HepG2 (cell line): ENCODE measurements around the gene TPX2. TPM values are rescaled to one million over a fixed set of nuclear protein-coding genes. Genes with fewer than 3 reads are reported as not detected.

Experiments used
- ARNT2 ChIP-seq: sonication (generic); formaldehyde crosslinking; IDR thresholded peaks from 2 replicates; pipeline ENCODE4 v1.8.0; 2022; ENCODE audit warnings: mild to moderate bottlenecking, low read depth, missing genetic modification reagents, moderate library complexity
- ASH2L ChIP-seq: fragments of 300-600, 200-600 bp; sonication (generic); IDR thresholded peaks from 2 replicates; pipeline ENCODE4 v1.7.0; 2017; ENCODE audit warnings: low read depth, mild to moderate bottlenecking, moderate library complexity, mixed read lengths, low read length; ENCODE audit not compliant: insufficient read length
- CENPT ChIP-seq: sonication (generic); formaldehyde crosslinking; IDR thresholded peaks from 2 replicates; pipeline ENCODE4 v1.8.0; 2022; ENCODE audit warnings: low read depth, mild to moderate bottlenecking, moderate library complexity, missing genetic modification reagents
- FOXP1 ChIP-seq, 2 experiments: fragments of 450-650 bp in 1 of 2; IDR thresholded peaks; 2 replicates each; pipeline ENCODE4 v1.6.1; 2017 to 2018; ENCODE audit warnings: antibody characterized with exemption in 1 of 2
- GTF3A ChIP-seq: sonication (generic); formaldehyde crosslinking; conservative IDR thresholded peaks from 2 replicates; pipeline ENCODE4 v1.4.0; 2020; ENCODE audit warnings: mild to moderate bottlenecking, missing genetic modification reagents
- HNRNPL ChIP-seq: fragments of 200-400 bp; formaldehyde crosslinking; IDR thresholded peaks from 2 replicates; pipeline ENCODE4 v1.6.1; 2017; ENCODE audit warnings: mild to moderate bottlenecking, low read depth, low read length
- HOXA3 ChIP-seq: sonication (generic); formaldehyde crosslinking; IDR thresholded peaks from 2 replicates; pipeline ENCODE4 v1.5.0; 2020; ENCODE audit warnings: missing genetic modification reagents
- HOXA9 ChIP-seq: sonication (generic); formaldehyde crosslinking; IDR thresholded peaks from 2 replicates; pipeline ENCODE4 v1.8.1; 2022; ENCODE audit warnings: missing genetic modification reagents, mild to moderate bottlenecking, moderate library complexity, borderline replicate concordance
- PBX2 ChIP-seq: IDR thresholded peaks from 2 replicates; pipeline ENCODE4 v1.6.1; 2016; ENCODE audit warnings: control low read depth
- RORA ChIP-seq: sonication (generic); formaldehyde crosslinking; IDR thresholded peaks from 2 replicates; pipeline ENCODE4 v1.5.0; 2020; ENCODE audit warnings: mild to moderate bottlenecking, missing genetic modification reagents, moderate library complexity
- ZFP90 ChIP-seq: sonication (generic); formaldehyde crosslinking; IDR thresholded peaks from 2 replicates; pipeline ENCODE4 v1.8.0; 2022; ENCODE audit warnings: missing genetic modification reagents, mild to moderate bottlenecking, inconsistent platforms, borderline replicate concordance
- ZNF234 ChIP-seq: sonication (generic); formaldehyde crosslinking; conservative IDR thresholded peaks from 2 replicates; pipeline ENCODE4 v1.5.1; 2020; ENCODE audit warnings: mild to moderate bottlenecking, missing genetic modification reagents
- ZNF34 ChIP-seq: sonication (generic); formaldehyde crosslinking; IDR thresholded peaks from 2 replicates; pipeline ENCODE4 v1.4.0; 2020; ENCODE audit warnings: mild to moderate bottlenecking, missing genetic modification reagents, borderline replicate concordance
- ZNF362 ChIP-seq: sonication (generic); formaldehyde crosslinking; IDR thresholded peaks from 2 replicates; pipeline ENCODE4 v1.4.0; 2020; ENCODE audit warnings: missing genetic modification reagents, mild to moderate bottlenecking, borderline replicate concordance
- ZNF382 ChIP-seq: sonication (generic); formaldehyde crosslinking; IDR thresholded peaks from 2 replicates; pipeline ENCODE4 v1.5.0; 2020; ENCODE audit warnings: missing genetic modification reagents, mild to moderate bottlenecking, borderline replicate concordance
- ZNF878 ChIP-seq: sonication (generic); formaldehyde crosslinking; IDR thresholded peaks from 2 replicates; pipeline ENCODE4 v1.8.1; 2023; ENCODE audit warnings: mild to moderate bottlenecking, missing genetic modification reagents, moderate library complexity
- ZNF883 ChIP-seq: sonication (generic); formaldehyde crosslinking; IDR thresholded peaks from 2 replicates; pipeline ENCODE4 v1.5.1; 2020; ENCODE audit warnings: mild to moderate bottlenecking, missing genetic modification reagents; ENCODE audit errors: not compliant biosample characterization
- ZNF891 ChIP-seq: sonication (generic); formaldehyde crosslinking; IDR thresholded peaks from 2 replicates; pipeline ENCODE4 v1.5.0; 2020; ENCODE audit warnings: mild to moderate bottlenecking, missing genetic modification reagents
- ZSCAN20 ChIP-seq: sonication (generic); formaldehyde crosslinking; IDR thresholded peaks from 2 replicates; pipeline ENCODE4 v1.4.0; 2020; ENCODE audit warnings: missing genetic modification reagents, mild to moderate bottlenecking, borderline replicate concordance
- ZSCAN25 ChIP-seq: sonication (generic); formaldehyde crosslinking; IDR thresholded peaks from 2 replicates; pipeline ENCODE4 v1.8.0; 2022; ENCODE audit warnings: mild to moderate bottlenecking, missing genetic modification reagents
- polyA plus RNA-seq, 8 experiments: library from polyadenylated mRNA; depleted of rRNA in 3 of 8; stranded (reverse) in 7 of 8; unstranded in 1 of 8; fragments of >200 nt; fragmentation: Illumina TruSeq in 4 of 8; extraction: Trizol in 4 of 8; gene quantifications; 2 replicates each; pipeline versions ENCODE4 v1.2.1 to v1.2.3, GENCODE V29; 2011 to 2016; ENCODE audit warnings: low read depth in 4 of 8, missing spikeins in 1 of 8, mixed read lengths in 1 of 8; ENCODE audit not compliant: insufficient read depth in 1 of 8
- total RNA-seq, 5 experiments: library from RNA; depleted of rRNA; stranded (reverse); fragments of >200 nt; fragmentation: Illumina TruSeq; extraction: Trizol; gene quantifications; 2 replicates each; pipeline ENCODE4 v1.2.3, GENCODE V29; 2016; ENCODE audit warnings: low read depth in 1 of 5
- TF ChIP-seq, protein P1 (sequence below): sonication (generic); formaldehyde crosslinking; IDR thresholded peaks from 2 replicates; pipeline ENCODE4 v1.8.1; 2023; ENCODE audit warnings: missing genetic modification reagents, mild to moderate bottlenecking, borderline replicate concordance
- TF ChIP-seq, protein P2 (sequence below): sonication (generic); formaldehyde crosslinking; conservative IDR thresholded peaks from 2 replicates; pipeline ENCODE4 v1.4.0; 2020; ENCODE audit warnings: missing genetic modification reagents
- TF ChIP-seq, protein P3 (sequence below): sonication (generic); formaldehyde crosslinking; IDR thresholded peaks from 2 replicates; pipeline ENCODE4 v1.8.0; 2022; ENCODE audit warnings: mild to moderate bottlenecking, missing genetic modification reagents; ENCODE audit not compliant: insufficient replicate concordance

The TPX2 gene
- total and polyA plus RNA-seq, 2 of the 13 experiments (the other 11 are each of a cell fraction or from before 2014, with no cell fraction given): 34.3 to 124 TPM

DNA sequence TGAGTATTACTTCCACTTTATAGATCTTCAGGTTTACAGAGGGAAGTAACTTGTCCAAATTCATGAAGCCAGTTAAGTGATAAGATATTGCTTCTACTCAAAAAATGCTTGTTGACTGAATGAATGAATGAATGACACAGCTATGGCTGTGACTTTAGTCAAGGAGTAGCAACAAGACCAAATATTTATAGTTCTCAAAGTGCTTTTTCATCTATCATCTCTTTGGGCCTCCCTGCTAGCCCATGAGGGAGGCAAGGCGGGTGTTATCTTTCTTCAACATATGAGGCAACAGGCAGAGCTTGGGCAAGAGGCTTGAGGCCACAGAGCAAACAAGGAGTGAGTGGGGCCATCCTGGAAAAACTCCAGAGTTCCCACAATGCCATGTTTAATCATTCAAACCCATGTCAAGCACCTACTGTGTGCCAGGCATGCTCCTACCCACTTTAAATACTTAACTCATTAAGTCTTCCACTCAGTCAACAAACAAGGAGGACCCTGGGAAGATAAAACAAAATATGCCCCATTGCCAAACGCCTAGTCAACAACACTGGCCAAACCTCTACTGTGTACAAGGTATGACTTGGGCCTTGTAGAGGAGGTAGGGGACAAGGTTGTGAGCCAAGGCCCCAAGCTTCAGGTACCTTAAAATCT lies 32.4 kb upstream of the TPX2 start (continued):
- TF ChIP-seq ZNF891 (CRISPR knock-in tag): no peak
- peak; percentile 90; the same call in 1 of the 2 replicates for TF ChIP-seq ZNF362 (CRISPR knock-in tag)
- TF ChIP-seq ZSCAN25 (CRISPR knock-in tag): peak; percentile 85
- no peak for TF ChIP-seq HNRNPL
- no peak for TF ChIP-seq ZNF382 (CRISPR knock-in tag)
- no peak for TF ChIP-seq CENPT (CRISPR knock-in tag)
- peak; percentile 100 for TF ChIP-seq ZFP90 (CRISPR knock-in tag)
- peak; percentile 96 for TF ChIP-seq HOXA3 (CRISPR knock-in tag)
- TF ChIP-seq RORA (CRISPR knock-in tag): no peak
- peak; percentile 14; the same call in 1 of the 2 replicates for TF ChIP-seq ZNF878 (CRISPR knock-in tag)
- no peak for TF ChIP-seq ZNF234 (CRISPR knock-in tag)
- TF ChIP-seq, protein P1, sequence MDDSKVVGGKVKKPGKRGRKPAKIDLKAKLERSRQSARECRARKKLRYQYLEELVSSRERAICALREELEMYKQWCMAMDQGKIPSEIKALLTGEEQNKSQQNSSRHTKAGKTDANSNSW (CRISPR knock-in tag): no peak
- TF ChIP-seq ASH2L: peak; percentile 85
- TF ChIP-seq ZSCAN20: 0 out of 2 replicates have a peak, but pooled peaks have one; percentile 17
- no peak for TF ChIP-seq ZNF883 (CRISPR knock-in tag)
- TF ChIP-seq, protein P2, sequence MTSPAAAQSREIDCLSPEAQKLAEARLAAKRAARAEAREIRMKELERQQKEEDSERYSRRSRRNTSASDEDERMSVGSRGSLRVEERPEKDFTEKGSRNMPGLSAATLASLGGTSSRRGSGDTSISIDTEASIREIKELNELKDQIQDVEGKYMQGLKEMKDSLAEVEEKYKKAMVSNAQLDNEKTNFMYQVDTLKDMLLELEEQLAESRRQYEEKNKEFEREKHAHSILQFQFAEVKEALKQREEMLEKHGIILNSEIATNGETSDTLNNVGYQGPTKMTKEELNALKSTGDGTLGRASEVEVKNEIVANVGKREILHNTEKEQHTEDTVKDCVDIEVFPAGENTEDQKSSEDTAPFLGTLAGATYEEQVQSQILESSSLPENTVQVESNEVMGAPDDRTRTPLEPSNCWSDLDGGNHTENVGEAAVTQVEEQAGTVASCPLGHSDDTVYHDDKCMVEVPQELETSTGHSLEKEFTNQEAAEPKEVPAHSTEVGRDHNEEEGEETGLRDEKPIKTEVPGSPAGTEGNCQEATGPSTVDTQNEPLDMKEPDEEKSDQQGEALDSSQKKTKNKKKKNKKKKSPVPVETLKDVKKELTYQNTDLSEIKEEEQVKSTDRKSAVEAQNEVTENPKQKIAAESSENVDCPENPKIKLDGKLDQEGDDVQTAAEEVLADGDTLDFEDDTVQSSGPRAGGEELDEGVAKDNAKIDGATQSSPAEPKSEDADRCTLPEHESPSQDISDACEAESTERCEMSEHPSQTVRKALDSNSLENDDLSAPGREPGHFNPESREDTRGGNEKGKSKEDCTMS (CRISPR knock-in tag): no peak
- TF ChIP-seq GTF3A (CRISPR knock-in tag): no peak
- no peak; the same call in 1 of the 2 replicates for TF ChIP-seq ZNF34 (CRISPR knock-in tag)
- TF ChIP-seq, protein P3, sequence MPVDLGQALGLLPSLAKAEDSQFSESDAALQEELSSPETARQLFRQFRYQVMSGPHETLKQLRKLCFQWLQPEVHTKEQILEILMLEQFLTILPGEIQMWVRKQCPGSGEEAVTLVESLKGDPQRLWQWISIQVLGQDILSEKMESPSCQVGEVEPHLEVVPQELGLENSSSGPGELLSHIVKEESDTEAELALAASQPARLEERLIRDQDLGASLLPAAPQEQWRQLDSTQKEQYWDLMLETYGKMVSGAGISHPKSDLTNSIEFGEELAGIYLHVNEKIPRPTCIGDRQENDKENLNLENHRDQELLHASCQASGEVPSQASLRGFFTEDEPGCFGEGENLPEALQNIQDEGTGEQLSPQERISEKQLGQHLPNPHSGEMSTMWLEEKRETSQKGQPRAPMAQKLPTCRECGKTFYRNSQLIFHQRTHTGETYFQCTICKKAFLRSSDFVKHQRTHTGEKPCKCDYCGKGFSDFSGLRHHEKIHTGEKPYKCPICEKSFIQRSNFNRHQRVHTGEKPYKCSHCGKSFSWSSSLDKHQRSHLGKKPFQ (CRISPR knock-in tag): no peak
- TF ChIP-seq HOXA9 (CRISPR knock-in tag): no peak
- peak; percentile 92 for TF ChIP-seq ARNT2 (CRISPR knock-in tag)
- no peak for TF ChIP-seq PBX2 (CRISPR knock-in tag)
- TF ChIP-seq FOXP1 (IDR thresholded peaks at IDR 0.05): no peak; the same call in 1 of the 2 replicates
- TF ChIP-seq FOXP1 (CRISPR knock-in tag; IDR thresholded peaks at IDR 0.05): peak; percentile 92
